WTC11 (cell line): ENCODE data around the gene TMEM174.

Source experiments
- CREB1 ChIP-seq: sonication (generic); formaldehyde crosslinking; IDR thresholded peaks from 2 replicates; pipeline ENCODE4 v1.8.0; 2023; ENCODE audit warnings: mild to moderate bottlenecking, missing genetic modification reagents
- TCF7 ChIP-seq: sonication (generic); formaldehyde crosslinking; IDR thresholded peaks from 2 replicates; pipeline ENCODE4 v1.8.0; 2022; ENCODE audit warnings: mild to moderate bottlenecking, low read depth, missing genetic modification reagents, moderate library complexity

- TF ChIP-seq CREB1 (CRISPR knock-in tag): no peak
- no peak for TF ChIP-seq TCF7 (CRISPR knock-in tag)
Measured at GRCh38 chr5:73137563-73138530, 35.1 kb upstream of the TMEM174 start.
